ENCODE results near the gene ATP8A2. TPM values are rescaled to one million over a fixed set of nuclear protein-coding genes. Genes with fewer than 3 reads are reported as not detected.

Gene ATP8A2
- total and polyA plus RNA-seq, 2 of the 8 experiments (the other 6 are each of a cell fraction or from before 2014, with no cell fraction given), result 2.4 to 8.3 TPM

DNA sequence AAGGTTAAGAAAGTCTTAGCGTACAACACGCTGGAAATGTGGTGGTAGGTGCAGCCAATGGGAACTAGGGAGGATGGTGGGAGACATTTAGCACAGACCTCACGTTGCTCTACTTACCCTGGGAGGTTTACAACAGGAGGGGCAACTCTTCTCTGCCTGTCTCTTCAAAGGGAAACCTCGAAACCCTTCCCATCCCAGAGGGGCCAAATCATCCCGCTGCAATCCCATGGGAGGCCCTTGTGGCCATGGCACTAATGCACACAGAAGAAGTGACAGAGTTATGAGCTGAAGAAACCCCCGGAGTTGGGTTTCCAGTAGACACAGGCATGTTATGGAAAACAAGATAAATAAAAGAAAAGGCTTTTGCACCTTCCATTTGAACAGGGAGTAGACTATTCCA, 644.4 kb downstream of the ATP8A2 start:
- H3K4ac ChIP-seq (replicated peaks; ENCODE audit: insufficient read length, low read depth, low read length), result no peak overlapping the region
- no peak for FAIRE-seq
- H2BK120ac ChIP-seq (replicated peaks; ENCODE audit: low read depth, low read length), result no peak overlapping the region
- H4K20me1 ChIP-seq (replicated peaks in 1 of 2; ENCODE audit: control insufficient read depth in 1 of 2, insufficient read depth in 2 of 2, low read length in 2 of 2), result no peaks in the 10 kb centered on the region
- H2BK20ac ChIP-seq (ENCODE audit: low read length), result no peak overlapping the region
- H2BK15ac ChIP-seq (ENCODE audit: low read length), result no peak overlapping the region
- H3K18ac ChIP-seq (ENCODE audit: extremely low read depth, low read length), result no peak overlapping the region
- H3K79me1 ChIP-seq (ENCODE audit: low read depth, low read length), result no peaks in the 10 kb centered on the region
- no peaks in the 10 kb centered on the region for H3K36me3 ChIP-seq (ENCODE audit: control insufficient read depth in 2 of 4, insufficient read depth in 4 of 4, low read length in 3 of 4)
- DNase-seq (ENCODE audit: low read depth in 1 of 2, low spot score in 2 of 2), result no peak
- H2BK12ac ChIP-seq (ENCODE audit: low read depth, low read length), result no peak overlapping the region
- POLR2A ChIA-PET (ENCODE audit: partially characterized antibody), result no interaction called here
- H3K23me2 ChIP-seq (ENCODE audit: low read depth, low read length), result no peaks in the 10 kb centered on the region
- H3K27ac ChIP-seq (ENCODE audit: low read depth, low read length), result no peak overlapping the region
- H3K23ac ChIP-seq (ENCODE audit: insufficient read length), result no peak overlapping the region
- no peaks in the 10 kb centered on the region for H3K9me3 ChIP-seq (ENCODE audit: insufficient read depth in 2 of 2, low read depth in 1 of 2, low read length in 1 of 2)
- no peak overlapping the region for H4K91ac ChIP-seq (replicated peaks; ENCODE audit: insufficient read length, low read length)
- H2BK5ac ChIP-seq (ENCODE audit: low read depth, low read length), result no peak overlapping the region
- peaks cover 0 to 1% (median 0%) of the 10 kb centered on the region in 4 experiments; a peak in 4 of 7 replicates for H3K27me3 ChIP-seq (replicated peaks in 1 of 4; ENCODE audit: control insufficient read depth in 3 of 4, extremely low read depth in 1 of 4, insufficient read depth in 3 of 4, low read length in 3 of 4)
- 74% methylated on average over 6 of the region's 6 CpGs; no CpG with 5 or more reads in 1 of the 2 experiments for WGBS, 2 experiments (ENCODE audit: extremely low coverage in 1 of 2, insufficient coverage in 1 of 2, insufficient read length in 1 of 2, insufficient replicate concordance in 2 of 2, low coverage in 1 of 2, low lambda C conversion rate in 2 of 2, missing lambda C conversion rate in 1 of 2)
- no peak overlapping the region for H4K5ac ChIP-seq (ENCODE audit: insufficient read length, low read depth, low read length)
- no peak overlapping the region for H2AFZ ChIP-seq (ENCODE audit: low read length)
- no peak overlapping the region for H3K9ac ChIP-seq (replicated peaks in 1 of 4; ENCODE audit: extremely low read depth in 1 of 4, low read depth in 3 of 4, low read length in 3 of 4)
- CTCF ChIA-PET (ENCODE audit: partially characterized antibody), result interaction anchor here (1.0 to 1.2 kb wide), 3 partner anchors 18 to 445 kb away, joined by 3 to 5 read pairs (median 4); no protein-coding TSS in a partner anchor
- H4K8ac ChIP-seq (ENCODE audit: extremely low read depth, insufficient read depth, low read length), result no peak overlapping the region
- no peaks in the 10 kb centered on the region for H3K79me2 ChIP-seq (ENCODE audit: control insufficient read depth in 1 of 2, insufficient read depth in 2 of 2, low read length in 2 of 2)
- H3K14ac ChIP-seq (ENCODE audit: insufficient read length), result no peak overlapping the region
- no peak overlapping the region for H3K4me2 ChIP-seq (ENCODE audit: insufficient read depth in 1 of 2, low read depth in 2 of 2, low read length in 2 of 2)
- H3K4me1 ChIP-seq (replicated peaks in 1 of 4; ENCODE audit: control insufficient read depth in 3 of 4, insufficient read depth in 4 of 4, low read length in 3 of 4), result peaks cover 2 to 8% (median 3%) of the 10 kb centered on the region in 4 experiments; a peak in 4 of 7 replicates
- TF ChIP-seq NRF1 (IDR thresholded peaks at IDR 0.05; ENCODE audit: low read depth, low read length), result no peak
- no peak for TF ChIP-seq TCF12 (IDR thresholded peaks at IDR 0.05; ENCODE audit: low read depth, low read length)
- no peak for TF ChIP-seq KDM5A (IDR thresholded peaks at IDR 0.05; ENCODE audit: low read length)
- no peak for TF ChIP-seq RBBP5 (IDR thresholded peaks at IDR 0.05; ENCODE audit: borderline replicate concordance, low read depth, low read length)
- no peak for TF ChIP-seq RXRA (IDR thresholded peaks at IDR 0.05; ENCODE audit: insufficient read depth, low read depth, low read length)
- TF ChIP-seq CBX8 (IDR thresholded peaks at IDR 0.05; ENCODE audit: borderline replicate concordance, low read depth, low read length), result no peak
- no peak for TF ChIP-seq CTBP2 (IDR thresholded peaks at IDR 0.05; ENCODE audit: borderline replicate concordance, insufficient read depth, insufficient read length, low read length)
- no peak for TF ChIP-seq EZH2 (IDR thresholded peaks at IDR 0.05; ENCODE audit: low read depth, low read length, severe bottlenecking)
- TF ChIP-seq EP300 (IDR thresholded peaks at IDR 0.05; ENCODE audit: borderline replicate concordance in 1 of 2, low read depth in 2 of 2, low read length in 2 of 2), result no peak
- TF ChIP-seq RFX5 (IDR thresholded peaks at IDR 0.05; ENCODE audit: borderline replicate concordance, low read depth, low read length), result no peak
- TF ChIP-seq, protein P1, sequence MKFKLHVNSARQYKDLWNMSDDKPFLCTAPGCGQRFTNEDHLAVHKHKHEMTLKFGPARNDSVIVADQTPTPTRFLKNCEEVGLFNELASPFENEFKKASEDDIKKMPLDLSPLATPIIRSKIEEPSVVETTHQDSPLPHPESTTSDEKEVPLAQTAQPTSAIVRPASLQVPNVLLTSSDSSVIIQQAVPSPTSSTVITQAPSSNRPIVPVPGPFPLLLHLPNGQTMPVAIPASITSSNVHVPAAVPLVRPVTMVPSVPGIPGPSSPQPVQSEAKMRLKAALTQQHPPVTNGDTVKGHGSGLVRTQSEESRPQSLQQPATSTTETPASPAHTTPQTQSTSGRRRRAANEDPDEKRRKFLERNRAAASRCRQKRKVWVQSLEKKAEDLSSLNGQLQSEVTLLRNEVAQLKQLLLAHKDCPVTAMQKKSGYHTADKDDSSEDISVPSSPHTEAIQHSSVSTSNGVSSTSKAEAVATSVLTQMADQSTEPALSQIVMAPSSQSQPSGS (IDR thresholded peaks at IDR 0.05; ENCODE audit: low read length), result no peak
- TF ChIP-seq FOSL1 (IDR thresholded peaks at IDR 0.05; ENCODE audit: insufficient read depth, low read depth, low read length), result no peak
- H3K56ac ChIP-seq (replicated peaks; ENCODE audit: insufficient read length, low read depth, low read length), result no peak overlapping the region
- no peak overlapping the region for H3K4me3 ChIP-seq (ENCODE audit: extremely low read depth in 1 of 4, insufficient read depth in 2 of 4, low read depth in 3 of 4, low read length in 4 of 4)
- no peak overlapping the region for H2AK5ac ChIP-seq (ENCODE audit: low read depth, low read length)

Data from H1 (cell line).